HUDEP-2 (cell line): ENCODE measurements around the gene CAMTA1.

Experiments used
- DNase-seq, 76 experiments: peaks; one replicate each; lab custom pipeline; 2025; ENCODE audit not compliant: unreplicated experiment in 76 of 76; lab: John Stamatoyannopoulos, UW

CAMTA1 gene

DNA sequence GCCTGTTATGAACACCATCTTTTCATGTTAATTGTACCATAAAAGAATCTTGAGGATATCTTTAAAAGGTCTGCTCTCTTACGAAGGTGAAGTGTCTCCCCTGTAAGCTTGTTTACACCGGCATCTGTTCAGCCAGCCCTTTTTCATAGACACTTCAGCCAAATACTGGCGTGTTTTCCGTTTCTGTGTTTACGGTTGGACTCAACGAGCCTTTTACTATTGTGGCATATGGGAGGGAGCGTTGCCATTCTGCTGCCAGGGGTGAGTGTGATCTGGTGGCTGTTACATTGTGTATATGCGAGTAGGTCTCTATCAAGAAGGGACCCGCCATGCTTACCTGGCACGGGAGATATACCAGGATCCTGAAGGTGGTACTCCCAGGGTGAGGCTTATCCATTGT, 433.8 kb downstream of the CAMTA1 start:
- DNase-seq, result no peak

DNA sequence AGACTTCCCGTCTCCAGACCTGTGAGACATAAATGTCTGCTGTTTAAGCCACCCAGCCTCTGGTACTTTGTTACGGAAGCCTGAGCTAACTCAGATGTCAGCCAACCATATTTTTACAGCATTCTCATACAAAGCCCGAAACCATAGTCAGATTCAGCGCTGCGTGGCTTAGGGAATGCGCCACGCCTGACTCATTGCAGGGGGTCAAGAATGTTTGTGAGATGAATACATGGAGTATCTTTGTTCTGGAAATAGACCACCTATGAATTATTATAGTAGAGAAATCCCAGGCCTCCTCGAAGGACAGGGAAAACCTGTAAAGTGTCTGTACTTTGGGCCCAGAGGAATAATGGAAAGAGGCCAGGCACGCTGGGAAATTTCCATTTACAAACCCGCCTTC, 434.8 kb downstream of the CAMTA1 start:
- DNase-seq, result no peak

DNA sequence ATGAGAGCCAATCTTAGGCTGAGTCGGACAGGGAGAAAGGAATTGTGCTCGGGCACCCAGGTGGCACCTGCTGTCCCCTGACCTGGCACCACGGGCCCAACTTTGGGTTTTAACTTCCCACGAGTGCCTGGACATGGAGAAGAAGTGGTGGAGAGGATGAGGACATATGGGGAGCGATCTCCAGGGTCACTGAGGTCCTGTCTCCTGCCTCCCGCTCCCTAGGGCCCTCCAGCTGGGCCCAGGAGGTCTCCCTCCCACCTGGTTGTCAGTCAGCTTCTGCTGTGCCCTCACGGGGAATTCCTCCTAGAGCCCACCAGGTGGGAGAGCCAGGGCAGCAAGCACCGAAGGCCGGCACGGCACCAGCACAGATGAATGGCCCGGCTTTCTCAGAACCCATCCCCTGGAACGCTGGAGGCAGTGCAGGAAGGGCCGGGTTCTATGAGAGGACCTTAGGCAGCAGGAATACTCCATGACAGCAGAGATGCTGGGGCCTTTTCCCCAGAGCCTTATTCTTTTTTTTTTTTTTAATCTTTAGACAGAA, 435.5 kb downstream of the CAMTA1 start:
- DNase-seq, result no peak

DNA sequence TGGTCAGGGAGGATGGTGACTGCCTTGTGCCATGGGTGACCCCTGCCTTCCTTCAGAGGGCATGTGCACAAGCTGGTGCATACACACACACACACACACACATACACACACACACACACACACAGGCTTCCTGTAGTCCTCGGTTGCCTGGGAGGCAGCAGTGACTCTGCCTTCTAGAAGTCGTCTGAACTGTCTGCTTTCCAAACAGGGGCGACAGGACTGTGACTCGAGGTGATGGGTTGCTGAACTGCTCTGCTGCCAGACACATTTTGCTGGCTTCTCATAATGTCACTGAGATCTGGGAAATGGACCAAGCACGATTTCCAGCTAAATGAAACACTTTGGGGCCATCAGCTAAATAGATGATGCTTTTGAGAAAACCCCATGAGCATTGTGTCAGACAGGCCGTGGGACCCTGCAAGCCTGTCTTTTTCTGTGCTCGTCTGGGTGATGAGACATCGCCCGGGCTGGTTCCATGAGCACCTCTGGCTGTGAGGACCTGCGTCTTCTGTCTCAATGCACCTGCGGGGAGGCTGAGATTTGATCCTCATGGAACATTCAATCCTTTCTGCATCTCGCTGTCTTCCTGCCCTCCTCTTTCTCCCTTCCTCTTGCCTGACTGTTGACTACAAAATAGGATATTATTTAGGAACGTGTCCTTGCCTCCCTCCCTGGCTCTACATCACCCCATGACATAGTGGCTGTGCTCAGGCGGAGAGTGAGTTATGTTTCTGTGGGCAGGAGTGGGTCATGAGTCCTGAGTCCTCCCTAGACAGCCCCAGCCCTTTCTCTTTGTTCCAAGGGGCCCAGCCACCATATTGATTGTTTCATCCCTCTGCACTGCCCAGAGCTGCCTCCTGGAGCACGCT, 436.8 kb downstream of the CAMTA1 start:
- no peak for DNase-seq

DNA sequence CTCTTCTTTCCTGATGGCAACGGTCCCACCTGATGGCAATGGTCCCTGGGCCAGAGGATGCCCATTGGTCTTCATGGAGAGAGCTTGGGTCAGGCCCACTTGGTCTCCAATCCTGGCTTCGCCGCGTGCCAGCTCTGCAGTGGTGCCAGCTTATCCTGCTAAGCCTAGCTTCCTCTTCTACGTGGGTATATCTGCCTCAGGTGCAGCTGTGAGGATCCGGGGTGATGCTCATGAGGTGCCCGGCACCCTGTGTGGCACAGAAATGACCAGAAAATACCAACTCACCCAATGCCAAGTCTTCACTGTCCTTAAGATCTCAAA, 437.4 kb downstream of the CAMTA1 start:
- no peak for DNase-seq

DNA sequence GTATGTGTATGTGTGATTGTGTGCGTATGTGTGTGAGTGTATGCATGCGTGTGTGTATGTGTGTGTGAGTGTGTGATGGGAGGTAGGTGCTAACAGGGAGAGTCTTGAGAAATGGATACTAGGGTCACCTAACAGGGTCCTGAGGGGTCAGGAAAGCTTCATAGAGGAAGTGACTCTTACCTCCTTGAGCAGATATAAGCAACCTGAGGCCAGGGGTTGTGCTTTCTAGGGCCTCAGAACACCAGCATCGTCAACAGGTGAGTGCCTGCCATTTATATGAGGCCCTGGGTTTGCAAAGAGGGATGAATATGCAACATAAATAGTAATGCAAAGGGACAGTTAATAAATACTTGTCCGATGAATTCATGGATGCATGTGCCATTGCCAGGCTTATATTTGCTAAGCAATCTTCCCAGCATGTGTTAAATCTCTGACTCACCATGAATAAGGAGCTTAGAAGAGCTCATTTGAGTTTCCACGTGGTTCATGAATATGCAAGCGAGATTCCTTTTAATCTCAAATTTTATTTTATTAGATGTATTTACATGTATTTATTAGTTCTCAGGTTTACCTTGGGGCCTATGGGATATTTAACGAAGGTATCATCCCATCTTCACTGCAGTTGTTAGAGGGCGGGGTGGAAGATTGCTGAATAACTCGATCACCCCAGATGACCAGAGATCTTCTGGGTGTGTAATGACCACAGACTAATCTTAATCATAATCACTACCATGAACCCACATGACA, 438.3 kb downstream of the CAMTA1 start:
- no peak for DNase-seq

DNA sequence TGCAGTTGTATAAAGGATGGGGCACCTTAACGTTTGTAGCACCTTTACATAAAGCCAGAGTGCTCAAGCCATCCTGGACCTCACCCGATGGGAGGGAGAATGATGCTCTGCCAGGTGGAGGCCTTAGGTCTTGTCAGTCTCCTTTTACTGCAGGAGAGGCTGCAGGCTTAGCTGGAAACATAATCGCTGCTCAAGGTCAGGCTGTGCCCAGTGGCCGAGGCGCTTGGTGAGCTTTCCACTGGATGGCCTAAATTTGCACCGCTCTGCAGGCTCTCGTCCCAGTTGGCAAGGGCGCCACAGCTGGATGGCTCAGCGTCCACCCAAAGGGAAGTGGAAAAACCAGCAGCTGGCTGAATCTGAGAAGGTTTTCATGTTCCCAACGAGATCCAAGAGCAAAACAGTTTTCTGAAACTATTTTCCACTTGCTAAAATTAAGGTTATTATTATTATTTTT, 438.9 kb downstream of the CAMTA1 start:
- DNase-seq, result no peak

DNA sequence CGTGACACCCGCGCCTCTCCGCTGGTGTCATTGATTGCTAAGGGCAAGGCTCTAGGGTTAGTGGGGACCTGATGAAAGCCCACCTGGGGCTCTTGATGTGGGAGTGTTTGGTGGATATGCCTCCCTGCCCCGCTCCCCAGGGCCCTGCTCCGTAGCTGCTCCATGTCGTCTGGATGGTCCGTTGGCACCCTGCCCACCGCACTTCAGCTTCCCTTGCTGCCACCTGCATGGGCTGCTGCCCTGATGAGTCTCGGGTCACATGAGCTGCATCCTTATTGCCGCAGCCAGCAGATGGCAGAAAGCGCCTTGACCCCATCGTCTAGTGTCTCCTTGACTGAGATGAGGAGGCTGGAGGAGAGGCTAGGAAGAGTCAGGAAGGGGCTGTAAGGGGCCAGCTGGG, 439.4 kb downstream of the CAMTA1 start:
- no peak for DNase-seq

DNA sequence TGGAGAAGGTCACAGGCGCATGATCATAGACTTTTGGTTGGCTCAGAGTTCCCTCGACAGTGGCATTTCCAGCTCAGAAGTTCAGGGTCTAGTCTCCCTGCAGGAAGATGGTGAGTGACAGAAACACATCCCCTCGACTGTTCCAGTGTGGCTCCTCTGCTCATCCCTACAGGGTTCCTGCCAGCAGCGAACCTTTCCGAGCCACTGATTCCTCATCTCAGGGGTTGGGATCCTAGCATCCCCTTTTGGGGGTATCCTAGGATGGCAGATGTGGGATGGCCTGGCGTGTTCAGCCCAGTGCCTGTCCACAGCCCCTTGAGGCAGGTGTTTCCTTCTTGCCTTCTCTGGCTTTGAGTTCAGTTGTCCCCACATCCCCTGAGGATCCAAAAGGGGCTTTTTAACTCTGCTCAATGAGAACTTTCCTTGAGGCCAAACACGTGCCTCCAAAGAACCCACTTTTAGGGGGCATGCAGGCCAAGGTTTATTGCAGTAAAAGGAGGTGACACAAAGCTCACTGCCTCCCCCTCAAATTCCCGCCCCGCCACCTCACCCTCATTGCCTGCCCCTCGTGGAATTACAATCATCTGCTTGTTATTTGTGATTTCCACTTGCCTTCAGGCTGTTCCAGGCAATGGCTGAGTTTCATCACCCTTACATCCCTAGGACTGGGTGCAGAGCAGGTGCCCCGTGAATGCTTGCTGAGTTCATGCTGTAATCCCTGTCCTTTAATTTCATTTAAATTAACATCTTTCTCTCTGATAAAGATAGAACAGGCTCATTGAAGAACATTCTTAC, 440.7 kb downstream of the CAMTA1 start:
- DNase-seq, result no peak

DNA sequence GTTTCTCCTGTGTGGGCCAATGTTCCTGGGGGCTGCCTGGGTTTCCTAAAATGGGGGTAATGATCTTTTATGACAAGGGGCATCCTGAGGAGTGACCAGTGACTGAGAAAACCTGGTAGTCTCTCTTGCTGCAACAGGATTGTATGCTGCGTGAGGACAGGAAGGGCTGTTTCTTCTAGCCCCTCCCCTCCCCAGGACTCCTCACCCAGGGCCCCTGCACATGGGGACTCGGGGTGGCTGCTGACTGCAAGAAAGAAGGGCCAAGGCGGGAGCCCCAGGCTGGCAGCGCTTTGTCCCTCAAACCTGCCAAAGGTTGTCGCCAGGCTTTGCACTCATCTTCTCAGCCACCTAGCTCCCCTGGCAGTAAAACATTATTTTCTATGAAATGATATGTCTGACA, 442.4 kb downstream of the CAMTA1 start:
- DNase-seq, result no peak

DNA sequence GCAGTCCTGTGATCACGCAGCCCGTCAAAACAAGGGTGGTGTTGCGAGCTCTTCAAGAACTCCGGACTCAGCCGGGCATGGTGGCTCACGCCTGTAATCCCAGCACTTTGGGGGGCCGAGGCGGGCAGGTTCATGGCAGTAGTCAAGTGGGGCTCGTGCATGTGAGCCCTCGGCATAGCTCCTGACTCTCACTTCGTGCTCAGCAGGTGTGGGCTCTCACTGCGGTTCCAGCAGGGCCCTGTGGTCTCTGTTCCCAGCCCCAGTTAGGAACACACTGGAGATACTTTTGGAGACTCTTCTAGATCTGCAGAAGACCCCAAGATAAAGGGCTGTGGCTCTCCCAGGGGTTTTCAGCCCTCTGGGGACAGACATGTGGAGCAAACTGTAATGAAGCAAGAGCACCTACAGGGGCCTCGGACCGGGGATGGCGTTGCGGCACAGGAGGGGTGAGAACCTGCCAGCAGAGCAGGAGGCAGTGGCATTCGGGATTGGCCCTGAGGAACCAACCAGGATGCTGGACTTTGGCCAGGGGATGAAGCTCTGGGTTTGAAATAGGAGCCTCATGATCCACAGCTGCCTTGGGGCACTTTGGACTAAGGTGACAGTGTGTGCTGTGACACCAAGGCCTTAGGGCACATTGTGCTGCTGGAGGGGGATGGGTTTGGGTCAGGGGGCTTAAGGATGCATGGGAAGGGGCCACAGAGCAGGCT, 443.2 kb downstream of the CAMTA1 start:
- DNase-seq, result no peak

DNA sequence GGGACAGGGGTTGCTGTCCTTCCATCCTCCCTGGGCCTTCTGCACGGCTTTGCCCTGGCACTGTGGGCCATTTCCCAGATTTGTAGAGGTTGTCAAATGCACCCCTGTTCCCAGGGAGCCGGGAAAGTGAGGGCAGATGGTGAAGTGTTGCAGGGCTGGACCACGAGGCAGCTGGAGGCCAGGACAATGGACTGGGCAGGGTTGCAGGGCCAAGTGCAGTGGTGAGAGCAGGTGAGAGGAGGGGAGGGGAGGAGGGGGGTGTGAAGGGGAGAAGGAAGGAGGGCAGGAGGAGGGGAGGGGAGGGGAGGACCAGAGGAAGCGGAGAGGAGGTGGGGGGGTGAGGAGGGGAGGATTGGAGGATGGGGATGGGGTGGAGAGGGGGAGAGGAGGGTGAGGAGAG, 443.9 kb downstream of the CAMTA1 start:
- no peak for DNase-seq

DNA sequence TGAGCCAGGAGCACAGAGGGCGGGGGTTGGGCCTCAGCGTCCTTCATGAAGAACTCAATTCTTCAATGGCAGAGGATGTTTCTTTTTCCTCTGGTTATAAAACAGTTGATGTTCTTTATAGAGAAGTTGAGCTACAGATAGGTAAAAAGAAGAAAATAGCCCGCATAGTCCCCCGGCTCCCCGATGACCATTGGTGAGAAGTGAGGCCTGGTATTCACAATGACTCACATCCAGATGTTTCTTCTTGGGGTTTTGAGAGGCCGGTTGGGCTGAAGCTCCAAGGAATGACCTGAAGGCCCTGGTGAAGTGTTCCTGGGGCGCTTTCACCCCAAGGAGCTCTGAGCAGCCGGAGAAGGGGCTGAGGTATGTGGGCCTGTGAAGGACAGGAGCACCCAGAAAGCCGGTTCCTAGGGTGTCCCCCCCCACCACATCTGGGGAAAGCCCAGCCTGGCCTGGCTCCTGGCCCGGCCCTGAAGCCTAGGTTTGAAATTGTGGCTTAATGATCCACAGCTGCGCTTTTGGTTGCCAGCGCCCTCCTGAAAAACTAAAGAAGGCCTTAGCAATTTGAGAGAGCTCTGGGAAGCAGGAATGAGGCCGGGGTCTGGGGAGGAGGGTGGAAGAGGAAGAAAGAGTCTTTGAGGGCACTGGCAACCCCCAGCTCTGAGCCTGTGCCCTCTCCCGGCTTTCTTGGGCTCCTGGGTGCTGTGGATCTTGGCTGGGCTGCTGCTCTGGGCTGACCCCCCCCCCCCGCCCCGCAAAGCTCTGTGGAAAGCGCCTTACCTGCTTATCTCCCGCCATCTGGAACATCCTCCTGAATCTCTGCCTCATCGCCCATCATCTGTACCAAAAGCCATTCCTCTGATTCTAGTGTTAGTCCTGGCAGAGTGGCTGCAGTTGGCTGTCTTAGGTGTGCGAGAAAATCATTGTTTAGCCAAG, 444.7 kb downstream of the CAMTA1 start:
- no peak for DNase-seq

DNA sequence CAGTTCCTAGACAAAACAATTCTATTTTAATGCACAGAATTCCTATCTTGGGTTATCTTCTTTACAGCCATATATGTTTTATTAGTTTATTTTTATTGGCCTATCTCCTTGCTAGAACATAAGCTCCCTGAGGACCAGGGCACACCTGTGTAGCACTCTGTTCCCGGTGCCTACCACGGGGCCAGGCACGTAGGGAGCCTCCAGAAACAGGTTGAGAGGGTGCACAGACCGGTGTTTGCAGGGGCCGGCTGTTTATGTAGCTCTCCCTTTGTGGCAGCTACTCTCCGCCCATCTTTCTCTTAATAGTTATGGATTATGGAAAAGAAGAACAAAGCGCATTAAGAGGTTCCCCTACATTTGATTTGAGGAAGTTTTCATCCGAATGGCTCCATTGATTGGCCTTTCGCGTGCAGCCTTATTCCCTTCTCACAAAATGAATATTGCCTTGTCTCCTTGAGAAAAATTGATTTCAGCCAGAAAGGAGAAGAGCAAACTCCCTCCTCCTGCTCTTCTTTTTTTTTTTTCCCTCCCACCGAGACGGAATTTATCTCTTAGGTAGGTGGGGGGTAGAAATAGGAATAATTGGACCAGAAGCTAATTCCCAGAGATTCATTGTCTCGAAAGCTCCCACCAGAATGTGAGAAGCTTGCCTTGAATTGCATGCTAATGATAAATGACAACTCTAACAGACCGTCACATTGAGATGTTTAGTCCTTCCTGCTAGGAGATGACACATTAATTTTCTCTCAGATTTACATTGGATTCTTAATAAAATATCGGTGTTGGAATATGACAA, 447.4 kb downstream of the CAMTA1 start:
- no peak for DNase-seq

DNA sequence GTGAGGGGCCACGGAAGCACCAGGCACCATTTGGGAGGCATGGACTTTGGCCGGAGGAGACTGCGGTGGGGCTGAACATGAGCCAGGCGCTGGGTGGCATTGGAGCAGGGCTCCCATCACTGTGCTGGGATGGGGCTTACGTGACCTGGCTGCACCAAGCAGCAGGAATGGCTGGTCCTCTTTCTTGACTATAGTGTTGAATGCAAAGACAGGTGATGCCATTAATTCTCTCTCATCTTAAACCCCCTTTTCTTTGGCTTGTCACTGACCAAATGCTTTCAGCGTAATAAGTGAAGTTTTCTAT, 447.9 kb downstream of the CAMTA1 start:
- no peak for DNase-seq

DNA sequence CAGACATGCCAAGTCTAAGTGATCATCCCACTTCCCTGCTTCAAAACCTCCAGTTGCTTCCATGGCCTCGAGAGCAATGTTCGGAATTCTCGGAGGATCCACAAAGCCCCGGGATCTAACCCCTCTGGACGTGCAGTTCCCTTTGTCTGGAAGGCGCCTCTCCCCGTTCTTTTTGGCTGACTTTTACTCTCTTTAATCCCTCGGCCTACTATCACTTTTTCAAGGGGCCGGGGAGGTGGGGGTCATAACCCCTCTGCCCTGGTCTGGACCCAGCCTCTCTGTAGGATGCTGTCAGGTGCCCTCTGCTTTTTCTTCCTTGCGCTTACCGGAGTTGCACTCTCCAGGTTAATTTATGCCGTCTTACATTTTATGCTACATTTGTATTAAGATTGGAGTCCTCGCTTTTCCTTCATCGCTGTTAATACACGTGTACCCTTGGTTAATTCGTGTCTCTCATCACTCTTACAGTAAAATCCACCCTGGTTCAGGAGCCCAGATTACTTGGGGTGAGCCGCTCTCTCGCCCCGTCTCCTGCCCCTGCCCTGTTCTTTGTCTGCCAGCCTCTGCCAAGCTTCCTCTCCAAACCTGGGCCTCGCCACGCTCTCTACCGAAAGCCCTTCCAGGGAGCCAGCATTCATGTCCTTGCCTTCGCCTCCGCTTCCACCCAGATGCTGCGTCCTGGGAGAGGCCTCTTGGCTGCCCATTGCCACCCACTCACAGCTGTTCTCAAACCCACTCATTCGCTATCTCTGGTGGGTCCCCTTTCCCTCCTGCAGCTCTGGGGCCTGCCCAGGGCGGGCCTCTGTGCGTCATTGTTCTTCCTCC, 448.6 kb downstream of the CAMTA1 start:
- DNase-seq, result no peak

DNA sequence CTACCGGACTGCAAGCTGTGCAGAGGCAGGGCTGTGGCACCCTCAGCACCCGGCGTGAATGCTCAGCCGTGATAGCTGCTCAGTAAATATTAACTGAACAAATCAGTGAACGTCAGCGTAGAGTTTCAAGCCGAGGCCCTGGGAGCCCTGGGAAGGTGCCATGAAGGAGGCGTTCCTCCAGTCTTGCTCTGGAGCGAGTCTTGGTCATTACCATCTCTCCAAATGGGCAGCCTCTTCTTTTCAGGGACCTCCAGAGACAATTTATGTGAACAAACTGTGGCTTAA, 449.2 kb downstream of the CAMTA1 start:
- no peak for DNase-seq

DNA sequence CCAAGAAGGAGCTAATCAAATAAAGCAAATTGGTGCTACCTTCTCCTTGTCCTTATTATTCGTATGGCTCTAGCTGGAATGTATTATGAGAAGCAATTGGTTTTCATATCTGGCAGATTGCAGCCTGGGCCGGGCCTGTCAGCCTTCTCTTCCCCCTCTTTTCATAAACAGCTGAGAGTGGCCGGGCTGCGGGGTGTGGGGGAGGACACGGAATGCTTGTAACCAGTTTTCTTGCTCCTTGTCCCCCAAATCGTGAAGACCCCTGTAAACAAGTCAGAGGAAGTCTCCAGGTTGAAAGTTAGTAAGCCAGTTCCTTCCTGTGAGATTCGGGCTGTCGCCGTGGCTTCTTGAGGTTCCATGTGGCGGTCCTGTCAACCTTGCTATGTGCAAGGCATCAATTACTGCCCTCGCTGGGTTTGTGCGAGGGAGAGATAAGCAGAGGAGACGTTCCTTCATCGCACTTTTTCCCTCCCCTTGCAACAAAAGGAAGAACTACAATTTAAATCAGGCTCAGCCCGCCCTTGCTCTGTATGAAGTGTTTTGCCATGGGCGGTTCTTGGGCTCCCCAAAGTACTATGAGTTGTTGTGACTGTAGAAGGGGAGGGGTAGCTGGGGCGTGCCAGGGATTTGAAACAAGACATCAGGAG, 450.7 kb downstream of the CAMTA1 start:
- DNase-seq, result no peak
